MM.1S (cell line): ENCODE results near the gene ADARB1.

ENCODE experiments used
- DNase-seq: peaks from one replicate; pipeline ENCODE4 v3.0.0-alpha.2; 2015
- H2AFZ ChIP-seq: fragments of 300-600 bp; sonication (generic); 2 replicates; pipeline ENCODE4 v1.6.0; 2016; ENCODE audit warnings: antibody characterized with exemption, low read length
- H3F3A ChIP-seq: fragments of 300-600 bp; sonication (generic); 2 replicates; pipeline ENCODE4 v1.6.1; 2016; ENCODE audit warnings: mild to moderate bottlenecking, antibody characterized with exemption, low read length, moderate library complexity, mixed read lengths; ENCODE audit not compliant: insufficient read depth
- H3K27ac ChIP-seq: fragments of 300-600 bp; sonication (generic); 2 replicates; pipeline ENCODE4 v1.5.1; 2016; ENCODE audit warnings: mild to moderate bottlenecking, low read length
- H3K27me3 ChIP-seq: fragments of 300-600 bp; sonication (generic); replicated peaks from 2 replicates; pipeline ENCODE4 v1.6.0; 2016; ENCODE audit warnings: low read length; ENCODE audit not compliant: insufficient read depth
- H3K36me3 ChIP-seq: fragments of 300-600 bp; sonication (generic); replicated peaks from 2 replicates; pipeline ENCODE4 v1.6.1; 2016; ENCODE audit warnings: mild to moderate bottlenecking, low read length, mixed read lengths; ENCODE audit not compliant: insufficient read depth
- H3K4me1 ChIP-seq: fragments of 300-600 bp; sonication (generic); 2 replicates; pipeline ENCODE4 v1.6.1; 2016; ENCODE audit warnings: low read length, mixed read lengths
- H3K4me2 ChIP-seq: fragments of 300-600 bp; sonication (generic); 2 replicates; pipeline ENCODE4 v1.6.0; 2016; ENCODE audit warnings: low read depth, low read length
- H3K4me3 ChIP-seq: fragments of 300-600 bp; sonication (generic); 2 replicates; pipeline ENCODE4 v1.5.1; 2016; ENCODE audit warnings: low read length, mixed read lengths
- H3K79me2 ChIP-seq: fragments of 300-600 bp; sonication (generic); 2 replicates; pipeline ENCODE4 v1.6.1; 2016; ENCODE audit warnings: mixed run types, low read length, mixed read lengths
- H3K9ac ChIP-seq: fragments of 300-600 bp; sonication (generic); 2 replicates; pipeline ENCODE4 v1.6.1; 2016; ENCODE audit warnings: low read length, mixed read lengths
- H3K9me2 ChIP-seq: fragments of 300-600 bp; sonication (generic); replicated peaks from 2 replicates; pipeline ENCODE4 v1.6.1; 2016; ENCODE audit warnings: mild to moderate bottlenecking, low read length, mixed read lengths; ENCODE audit not compliant: insufficient read depth
- H3K9me3 ChIP-seq: fragments of 300-600 bp; sonication (generic); replicated peaks from 2 replicates; pipeline ENCODE4 v1.6.1; 2016; ENCODE audit warnings: mild to moderate bottlenecking, low read length, mixed read lengths; ENCODE audit not compliant: insufficient read depth
- H4K20me1 ChIP-seq: fragments of 300-600 bp; sonication (generic); 2 replicates; pipeline ENCODE4 v1.6.1; 2016; ENCODE audit warnings: mild to moderate bottlenecking, low read length, moderate library complexity, mixed read lengths; ENCODE audit not compliant: insufficient read depth
- CTCF ChIP-seq: fragments of 300-600 bp; sonication (generic); IDR thresholded peaks from 2 replicates; pipeline ENCODE4 v1.5.1; 2016; ENCODE audit warnings: antibody characterized with exemption, low read length, mixed read lengths
- EZH2 ChIP-seq: fragments of 300-600 bp; sonication (generic); optimal IDR thresholded peaks from 2 replicates; pipeline ENCODE3; 2017; ENCODE audit warnings: low read depth, mild to moderate bottlenecking, antibody characterized with exemption, low read length, mixed read lengths
- EZH2phosphoT487 ChIP-seq: fragments of 300-600 bp; sonication (generic); IDR thresholded peaks from 2 replicates; pipeline ENCODE4 v1.6.1; 2018; ENCODE audit warnings: antibody characterized with exemption, low read length

Gene ADARB1

GRCh38 chr21:45123440-45123839, 49.1 kb downstream of the ADARB1 start:
- no peak overlapping the region for H2AFZ ChIP-seq
- H4K20me1 ChIP-seq = no peaks in the 10 kb centered on the region
- no peaks in the 10 kb centered on the region for H3K79me2 ChIP-seq

DNA sequence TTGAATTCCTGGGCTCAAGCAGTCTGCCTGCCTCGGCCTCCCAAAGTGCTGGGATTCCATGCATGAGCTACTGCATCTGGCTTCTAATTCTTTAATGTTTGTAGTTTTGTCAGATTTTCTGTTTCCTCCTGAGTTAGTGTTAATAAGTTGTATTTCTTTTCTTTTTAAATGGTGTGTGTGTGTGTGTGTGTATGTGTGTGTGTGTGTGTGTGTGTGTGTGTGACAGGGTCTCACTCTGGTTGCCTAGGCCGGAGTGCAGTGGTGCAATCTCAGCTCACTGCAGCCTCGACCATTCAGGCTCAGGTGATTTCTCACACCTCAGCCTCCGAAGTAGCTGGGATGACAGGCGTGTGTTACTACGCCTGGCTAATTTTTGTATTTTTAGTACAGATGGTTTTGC, 50.2 kb downstream of the ADARB1 start:
- Histone ChIP-seq H3F3A (no peaks in the 10 kb centered on the region), H4K20me1 (no peaks in the 10 kb centered on the region), H3K4me2 (no peak overlapping the region), H3K9me2 (no peaks in the 10 kb centered on the region), H3K4me3 (no peak overlapping the region), H3K27ac (no peak overlapping the region), H3K9me3 (no peaks in the 10 kb centered on the region), H2AFZ (no peak overlapping the region), H3K36me3 (no peaks in the 10 kb centered on the region), H3K79me2 (no peaks in the 10 kb centered on the region), H3K27me3 (peaks cover 96% of the 10 kb centered on the region), H3K4me1 (no peaks in the 10 kb centered on the region), H3K9ac (no peak overlapping the region)
- DNase-seq = no peak
- TF ChIP-seq CTCF (no peak), EZH2phosphoT487 (no peak), EZH2 (no peak)

More at GRCh38 chr21:45123440-45123839, 49.1 kb downstream of the ADARB1 start:
- Histone ChIP-seq H3K9ac (no peak overlapping the region), H3K27ac (no peak overlapping the region), H3K4me3 (no peak overlapping the region), H3K27me3 (peaks cover 100% of the 10 kb centered on the region), H3K4me2 (no peak overlapping the region), H3K9me3 (no peaks in the 10 kb centered on the region), H3K4me1 (no peaks in the 10 kb centered on the region), H3K9me2 (no peaks in the 10 kb centered on the region), H3K36me3 (no peaks in the 10 kb centered on the region), H3F3A (no peaks in the 10 kb centered on the region)
- no peak for TF ChIP-seq EZH2phosphoT487
- no peak for TF ChIP-seq CTCF
- TF ChIP-seq EZH2 = no peak
- no peak for DNase-seq

- H4K20me1 ChIP-seq = no peaks in the 10 kb centered on the region
- H3K9me3 ChIP-seq = no peaks in the 10 kb centered on the region
- no peak overlapping the region for H3K4me2 ChIP-seq
- no peaks in the 10 kb centered on the region for H3K79me2 ChIP-seq
- TF ChIP-seq CTCF (no peak), EZH2 (no peak), EZH2phosphoT487 (no peak)
- no peaks in the 10 kb centered on the region for H3K9me2 ChIP-seq
- H3K27me3 ChIP-seq = peaks cover 96% of the 10 kb centered on the region
- H3K4me3 ChIP-seq = no peak overlapping the region
- no peak for DNase-seq
- no peak overlapping the region for H3K27ac ChIP-seq
- H3F3A ChIP-seq = no peaks in the 10 kb centered on the region
- no peak overlapping the region for H2AFZ ChIP-seq
- no peaks in the 10 kb centered on the region for H3K4me1 ChIP-seq
- H3K9ac ChIP-seq = no peak overlapping the region
- H3K36me3 ChIP-seq = no peaks in the 10 kb centered on the region
Observed at GRCh38 chr21:45125357-45125756, 51.0 kb downstream of the ADARB1 start.

- Histone ChIP-seq H3K9ac (no peak overlapping the region), H4K20me1 (no peaks in the 10 kb centered on the region), H3K79me2 (no peaks in the 10 kb centered on the region), H2AFZ (no peak overlapping the region), H3K9me3 (no peaks in the 10 kb centered on the region), H3K4me1 (no peaks in the 10 kb centered on the region), H3K4me2 (no peak overlapping the region), H3K27ac (no peak overlapping the region), H3K9me2 (no peaks in the 10 kb centered on the region), H3F3A (no peaks in the 10 kb centered on the region), H3K4me3 (no peak overlapping the region), H3K36me3 (no peaks in the 10 kb centered on the region), H3K27me3 (peaks cover 96% of the 10 kb centered on the region)
- TF ChIP-seq CTCF (no peak), EZH2phosphoT487 (no peak), EZH2 (no peak)
- no peak for DNase-seq
Observed at GRCh38 chr21:45126204-45126626, 51.8 kb downstream of the ADARB1 start.
